Stimulated activated naive CD4-positive, alpha-beta T cell (primary cell): ENCODE results near the gene TMEM11.
"Not testable (repeated sequence)": the region's sequence is repeated elsewhere in the genome, so short reads cannot be mapped to it uniquely, and the experiment has no call there.

ENCODE experiments used
- DNase-seq, 6 experiments: peaks; one replicate each; lab custom pipeline; 2025; lab: John Stamatoyannopoulos, UW

The TMEM11 gene

DNA sequence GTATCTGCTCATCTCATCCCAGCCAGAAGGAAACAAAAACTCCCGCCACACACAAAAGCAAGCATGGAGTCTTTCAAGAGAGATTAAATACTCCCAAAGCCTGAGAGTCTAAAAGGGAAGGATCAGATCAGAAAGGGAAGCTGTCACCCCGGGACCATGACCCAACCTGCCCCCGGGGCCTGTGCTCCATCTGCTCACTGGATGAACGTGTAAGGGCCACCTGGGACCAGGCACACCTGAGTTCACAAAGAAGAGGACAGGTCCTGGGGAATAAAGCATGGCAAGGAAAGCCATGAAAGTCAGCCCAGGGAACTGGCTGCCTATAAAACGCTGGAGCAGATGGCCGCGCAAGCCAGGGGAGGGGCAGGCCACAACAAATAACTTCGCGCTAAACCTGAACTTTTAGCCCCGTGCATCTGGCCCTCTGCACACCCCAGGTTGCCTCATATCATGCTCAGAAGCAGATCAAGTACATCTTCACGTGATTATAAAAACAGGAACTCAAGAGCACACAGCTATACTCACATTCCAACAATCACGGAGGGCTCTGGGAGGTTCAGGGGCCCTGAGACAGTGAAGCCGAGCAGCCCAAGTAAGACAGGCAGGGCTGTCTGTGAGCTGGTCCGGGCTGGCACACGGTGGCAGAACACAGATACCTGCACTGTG, 3.4 kb downstream of the TMEM11 start:
- no peak for DNase-seq

DNA sequence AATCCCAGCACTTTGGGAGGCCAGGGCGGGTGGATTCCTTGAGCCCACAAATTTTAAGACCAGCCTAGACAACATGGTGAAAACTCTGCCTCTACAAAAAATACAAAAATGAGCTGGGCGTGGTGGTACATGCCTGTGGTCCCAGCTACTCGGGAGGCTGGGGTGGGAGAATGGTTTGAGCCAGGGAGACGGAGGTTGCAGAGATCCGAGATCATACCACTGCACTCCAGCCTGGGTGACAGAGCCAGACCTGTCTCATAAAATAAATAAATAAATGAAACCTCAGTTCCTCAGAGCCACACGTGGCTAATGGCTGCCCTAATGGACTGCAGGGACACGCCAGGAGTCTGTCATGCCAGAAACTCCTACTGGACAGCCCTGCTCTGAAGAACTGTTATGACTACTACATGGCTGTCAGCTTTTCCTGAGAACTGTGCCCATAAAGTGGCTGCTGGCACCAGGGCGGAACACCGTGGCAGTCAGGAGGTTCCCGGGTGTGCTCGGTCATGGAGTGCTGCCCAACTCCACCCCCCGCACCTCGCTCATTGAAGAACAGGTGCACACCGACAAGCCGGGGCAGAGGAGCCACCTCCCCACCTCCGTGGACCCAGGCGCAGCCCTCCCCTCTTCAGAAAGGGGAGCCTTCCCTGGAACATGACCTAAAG, 4.3 kb downstream of the TMEM11 start:
- no peak for DNase-seq

DNA sequence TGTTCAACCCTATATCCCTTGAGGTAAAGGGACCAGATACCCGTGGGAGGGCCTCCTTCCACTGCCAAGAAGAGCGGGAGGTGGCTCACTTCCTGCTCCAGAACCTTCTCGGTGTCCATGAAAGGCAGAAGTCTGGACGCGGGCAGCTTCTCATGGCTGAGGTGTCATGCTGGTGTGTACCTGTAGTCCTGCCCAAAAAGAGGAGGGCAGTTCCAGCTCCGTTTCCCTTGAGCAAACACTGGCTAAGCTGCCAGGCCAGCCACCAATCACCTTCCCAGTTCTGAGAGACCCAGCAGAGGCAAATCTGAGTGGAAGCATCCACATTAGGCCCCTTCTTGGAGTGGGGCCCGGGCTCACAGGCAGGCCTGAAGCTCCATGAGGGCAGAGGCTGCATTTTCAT, 5.6 kb downstream of the TMEM11 start:
- DNase-seq = no peak

DNA sequence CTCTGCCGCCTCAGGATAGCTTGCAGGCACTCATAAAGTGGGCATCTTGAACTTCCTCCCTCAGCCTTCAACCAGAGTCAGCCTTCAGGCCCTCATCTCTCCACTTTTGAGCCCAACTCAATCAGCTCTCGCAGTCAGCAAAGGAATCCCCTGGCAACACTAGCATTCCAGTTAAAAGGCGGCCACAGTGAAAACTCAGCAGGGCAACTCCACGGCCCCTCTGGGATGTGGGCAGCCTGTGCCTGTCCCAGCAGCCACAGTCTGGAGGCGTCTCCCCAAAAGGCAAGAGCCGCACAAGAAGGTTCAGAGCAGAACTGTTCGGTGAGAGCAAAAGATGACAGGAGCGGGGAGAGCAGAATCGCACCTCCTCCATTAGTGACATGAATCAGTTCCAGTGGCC, 9.0 kb downstream of the TMEM11 start:
- no peak for DNase-seq

DNA sequence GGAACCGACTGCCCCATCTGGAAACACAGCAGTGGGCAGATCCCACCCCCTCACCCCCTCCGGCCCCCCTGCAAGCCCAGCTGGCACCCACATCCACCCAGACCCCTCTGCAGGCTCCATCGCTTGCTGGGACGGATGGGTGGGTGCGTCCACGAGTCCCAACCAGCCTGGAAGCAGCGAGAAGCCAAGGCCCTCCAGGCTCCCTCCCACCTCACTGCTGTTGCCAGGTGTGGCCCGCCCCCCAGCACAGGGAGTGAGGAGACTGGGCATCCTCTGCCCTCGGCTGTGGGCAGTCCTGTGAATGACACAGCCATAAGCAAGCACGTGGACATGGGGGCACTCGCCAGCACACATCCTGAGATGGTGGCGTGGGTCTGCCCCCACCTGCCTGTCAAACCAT, 11.4 kb downstream of the TMEM11 start:
- no peak for DNase-seq

DNA sequence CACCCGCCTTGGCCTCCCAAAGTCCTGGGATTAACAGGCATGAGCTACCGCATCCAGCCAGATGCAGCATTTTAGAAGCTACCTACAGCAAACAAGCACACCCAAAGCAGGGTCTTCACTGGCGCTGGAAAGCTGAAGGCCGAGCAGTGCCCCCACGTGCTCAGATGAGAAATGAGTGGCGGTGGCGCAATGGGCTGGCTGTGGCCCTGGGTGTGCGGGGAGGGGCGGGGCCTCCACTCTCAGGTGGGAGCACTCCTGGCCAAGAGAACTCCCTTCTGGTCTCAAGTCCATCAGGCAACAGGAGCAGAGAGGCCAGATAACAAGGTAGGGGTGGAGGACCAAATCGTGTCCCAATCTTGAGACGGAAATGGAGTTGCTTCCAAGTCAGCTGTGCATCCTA, 12.1 kb downstream of the TMEM11 start:
- no peak for DNase-seq

DNA sequence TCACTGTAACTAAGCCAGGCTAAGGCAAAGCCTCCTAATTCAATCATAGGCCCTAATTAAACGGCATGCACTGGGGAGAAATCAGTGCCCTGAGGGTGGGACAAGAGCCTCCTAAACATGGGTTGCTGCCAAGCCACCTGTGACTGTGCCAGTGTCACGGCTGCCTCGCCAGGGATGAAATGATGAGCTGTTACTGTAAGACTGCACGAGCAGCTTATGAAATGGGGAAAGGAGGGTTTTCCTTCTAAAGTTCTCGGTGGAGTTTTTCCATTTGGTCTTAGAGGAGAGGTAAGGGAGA, 12.7 kb downstream of the TMEM11 start:
- DNase-seq = no peak

DNA sequence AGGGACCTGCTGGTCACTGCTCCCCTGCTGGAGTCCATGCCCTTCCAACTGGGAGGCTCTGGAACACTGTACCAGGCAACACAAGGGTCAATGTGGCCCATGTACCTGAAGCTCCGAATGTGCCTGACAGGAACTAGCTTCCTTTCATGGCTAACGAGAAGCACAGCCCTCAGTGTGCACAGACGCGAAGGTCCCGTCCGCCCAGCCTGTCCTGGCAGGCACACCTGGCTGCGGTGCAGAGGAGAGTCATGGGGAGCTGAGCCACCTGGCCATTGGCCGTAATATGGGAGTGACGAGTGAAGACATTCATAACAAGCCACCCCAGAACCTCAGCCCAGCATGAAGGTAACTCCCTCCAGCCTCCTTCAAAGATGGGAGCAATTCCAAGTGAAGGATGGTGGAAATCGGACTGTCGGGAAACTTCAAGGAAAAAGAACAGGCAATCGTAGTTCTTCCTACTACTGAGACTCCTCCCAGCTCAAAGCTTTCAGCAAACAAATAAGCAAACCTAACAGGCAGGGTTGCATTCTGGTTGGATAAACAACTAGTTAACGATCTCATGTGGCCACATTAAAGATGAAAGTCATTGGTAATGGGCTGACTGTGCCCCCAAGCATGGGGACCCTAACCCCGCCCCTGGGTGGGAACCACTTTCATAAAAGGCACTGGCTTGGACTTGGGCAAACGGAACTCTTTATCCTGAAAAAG, 13.2 kb downstream of the TMEM11 start:
- no peak for DNase-seq

DNA sequence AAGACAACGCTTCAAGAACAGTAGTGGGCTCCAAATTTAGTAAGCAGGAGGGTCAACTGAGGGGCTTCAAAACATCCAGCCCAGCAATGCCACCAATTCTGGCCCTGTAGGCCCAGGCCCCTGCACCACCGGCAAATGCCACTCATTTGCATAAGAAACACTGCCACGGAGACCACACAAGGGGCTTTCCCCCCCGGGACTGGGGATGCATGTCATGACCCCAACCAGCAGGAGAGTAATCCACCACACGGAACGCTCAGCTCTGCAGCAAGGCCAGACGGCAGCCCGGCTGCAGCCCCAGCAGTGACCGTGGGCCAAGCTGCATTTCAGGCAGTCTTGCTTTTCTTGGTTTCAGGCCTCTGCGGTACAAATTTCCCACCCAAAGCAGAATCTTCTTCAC, 14.1 kb downstream of the TMEM11 start:
- no peak for DNase-seq

DNA sequence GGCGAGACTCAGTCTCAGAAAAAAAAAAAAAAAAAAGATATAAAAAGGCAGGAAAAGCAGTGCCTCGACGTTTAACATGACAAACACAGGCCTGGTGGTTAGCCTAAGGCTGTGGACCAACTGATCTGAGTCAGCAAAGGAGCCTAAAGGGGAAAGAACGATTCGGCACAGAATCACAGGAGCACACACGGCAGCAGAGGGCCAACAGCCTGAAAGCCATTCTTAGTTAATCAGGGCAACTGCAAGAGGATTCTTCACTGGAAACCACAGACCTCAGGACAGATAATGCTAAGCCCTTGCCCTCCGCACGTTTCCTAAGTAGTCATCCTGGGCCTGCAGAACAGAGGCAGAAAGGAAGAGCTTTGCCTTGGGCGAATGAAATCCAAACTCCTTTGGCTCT, 14.7 kb downstream of the TMEM11 start:
- no peak for DNase-seq

DNA sequence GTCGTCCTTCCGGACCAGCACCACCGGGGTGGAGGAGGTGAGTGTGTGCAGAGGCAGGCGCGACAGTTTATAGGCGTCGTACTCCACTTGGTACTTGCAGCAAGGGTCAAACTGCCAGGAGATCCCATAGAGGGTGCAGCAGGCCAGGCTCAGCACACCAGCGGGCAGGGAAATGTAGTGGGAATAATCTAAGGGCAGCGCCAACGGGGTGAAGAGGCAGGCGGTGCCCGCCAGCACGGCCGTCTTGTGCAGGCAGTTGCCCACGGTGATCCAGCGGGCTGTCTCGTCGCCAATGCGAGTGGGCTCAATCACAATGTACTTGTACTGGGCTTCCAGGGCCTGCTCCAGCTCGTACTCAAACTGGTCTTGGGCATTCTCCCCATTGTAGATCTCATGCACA, 15.6 kb downstream of the TMEM11 start:
- DNase-seq = no peak

DNA sequence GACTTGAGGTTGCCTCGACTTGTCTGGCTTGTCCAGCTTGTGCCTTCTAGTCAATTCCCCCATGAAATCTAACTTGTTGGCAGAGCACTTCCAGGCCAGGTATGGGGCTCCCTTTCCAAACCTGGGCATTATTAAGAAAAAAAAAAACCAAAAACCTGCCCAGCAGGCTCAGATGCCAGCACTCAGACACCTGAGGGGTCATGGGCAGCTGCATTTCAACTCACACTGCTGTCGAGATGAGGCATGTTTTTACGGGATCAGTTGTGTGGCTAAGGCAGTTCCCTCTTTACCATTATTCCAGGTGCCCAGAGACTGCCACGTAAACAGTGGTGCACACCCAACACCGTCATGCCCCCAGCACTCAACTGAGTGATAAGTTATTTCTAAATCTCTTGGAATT, 17.8 kb downstream of the TMEM11 start:
- no peak for DNase-seq

DNA sequence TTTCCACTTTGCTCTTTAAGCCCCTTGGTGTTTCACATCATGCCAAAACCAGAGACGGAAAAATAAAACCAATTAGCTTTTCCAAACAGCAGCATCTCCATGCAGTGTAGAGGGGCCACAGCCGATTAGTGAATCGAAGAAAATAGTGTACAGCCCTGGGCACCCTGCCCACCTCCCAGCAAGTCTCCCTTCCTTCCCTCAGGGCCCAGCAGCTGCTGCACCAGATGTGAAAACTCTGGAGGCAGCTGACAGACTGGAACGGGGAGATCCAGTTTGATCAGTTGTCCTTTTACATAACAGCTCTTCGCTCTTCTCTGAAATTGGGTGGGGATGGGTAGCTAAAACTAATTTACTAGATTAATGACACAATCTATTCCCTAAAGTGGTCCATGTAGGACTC, 19.3 kb downstream of the TMEM11 start:
- no peak for DNase-seq

DNA sequence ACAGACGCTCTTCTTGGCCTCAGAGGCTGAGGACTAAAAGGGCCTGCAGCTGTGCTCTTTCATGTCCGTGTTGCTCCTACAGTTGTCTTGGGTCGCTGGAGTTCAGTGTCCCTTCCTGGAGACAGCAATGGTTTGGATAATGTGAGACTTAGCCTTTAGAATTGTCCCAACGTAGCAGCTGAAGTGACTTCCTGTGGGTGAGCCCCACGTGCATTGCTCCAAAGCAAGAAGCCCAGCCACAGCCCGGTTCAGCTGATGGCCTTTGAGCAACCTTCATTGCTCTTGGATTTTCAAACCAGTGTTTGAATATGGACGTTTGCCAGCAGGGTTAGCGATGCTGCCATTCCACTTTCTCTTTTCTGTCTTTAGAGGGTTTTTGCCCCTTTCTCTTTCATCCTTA, 19.7 kb downstream of the TMEM11 start:
- no peak for DNase-seq

DNA sequence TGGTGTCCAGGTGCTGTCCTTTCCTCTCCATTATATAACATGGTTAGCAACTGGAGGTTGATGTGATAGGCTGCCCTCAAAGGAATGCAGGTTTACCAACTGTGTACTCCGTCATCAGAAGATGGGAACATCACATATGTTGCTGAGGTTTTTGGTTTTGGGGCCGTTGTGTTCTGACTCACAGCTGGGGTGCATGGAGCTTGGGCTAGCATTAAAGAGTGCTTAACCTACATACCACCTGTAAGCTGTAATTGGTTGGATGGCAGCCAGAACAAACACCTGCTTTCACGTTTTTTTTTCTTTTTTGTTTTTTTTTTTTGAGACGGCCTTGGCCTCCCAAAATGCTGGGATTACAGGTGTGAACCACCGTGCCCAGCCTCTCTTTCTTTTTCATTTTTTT, 20.9 kb downstream of the TMEM11 start:
- no peak for DNase-seq

DNA sequence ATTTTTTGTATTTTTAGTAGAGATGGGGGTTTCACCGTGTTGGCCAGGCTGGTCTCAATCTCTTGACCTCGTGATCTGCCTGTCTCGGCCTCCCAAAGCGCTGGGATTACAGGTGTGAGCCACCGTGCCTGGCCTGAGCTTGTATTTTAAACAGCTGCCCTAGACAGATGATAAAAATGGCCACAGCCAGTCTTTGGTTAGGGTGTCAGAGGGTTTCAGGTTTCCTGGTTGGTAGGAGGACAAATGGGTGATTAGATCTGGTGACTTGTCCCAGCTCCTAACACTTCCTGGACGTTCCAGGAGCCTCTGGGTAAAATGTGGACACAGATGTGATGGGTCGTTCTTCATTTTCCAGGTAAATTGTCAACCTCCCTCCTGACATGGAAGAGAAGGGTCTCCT, 21.5 kb downstream of the TMEM11 start:
- DNase-seq = not testable (repeated sequence)

DNA sequence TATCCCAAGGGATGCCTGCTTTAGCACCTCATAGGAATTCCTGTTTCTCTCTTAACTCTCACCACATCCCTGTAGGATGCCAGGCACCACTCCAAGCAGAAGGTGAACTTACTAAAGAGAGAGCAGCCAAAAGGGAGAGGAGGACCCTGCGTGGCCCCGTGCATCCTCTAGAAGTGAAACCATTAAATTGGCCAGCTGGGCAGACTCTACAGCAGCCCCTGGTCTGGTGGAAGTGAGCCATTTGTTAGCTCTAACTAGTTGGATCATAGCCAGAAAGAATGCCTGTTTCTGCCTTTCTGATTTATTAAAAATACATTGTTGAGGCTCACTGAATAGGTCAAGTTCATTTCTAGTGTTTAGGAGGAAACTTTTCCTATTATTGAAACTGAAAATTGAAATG, 22.3 kb downstream of the TMEM11 start:
- DNase-seq = no peak

DNA sequence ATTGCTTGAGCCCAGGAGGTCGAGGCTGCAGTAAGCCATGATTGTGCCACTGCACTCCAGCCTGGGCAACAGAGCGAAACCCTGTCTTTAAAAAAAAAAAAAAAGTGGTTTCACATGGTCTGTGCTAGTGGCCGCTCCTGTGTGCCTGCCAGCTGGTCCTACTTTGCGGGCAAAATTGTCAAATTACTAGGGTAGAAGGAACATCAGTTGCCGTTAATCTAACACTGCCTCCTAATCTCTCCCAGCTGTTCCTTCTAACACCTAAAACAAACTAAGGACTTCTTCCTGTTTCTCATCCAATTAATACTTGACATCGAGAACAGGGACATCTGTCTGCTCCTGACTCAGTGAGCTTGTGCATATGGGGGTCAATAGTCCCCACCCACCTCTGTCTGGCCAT, 23.9 kb downstream of the TMEM11 start:
- no peak for DNase-seq

DNA sequence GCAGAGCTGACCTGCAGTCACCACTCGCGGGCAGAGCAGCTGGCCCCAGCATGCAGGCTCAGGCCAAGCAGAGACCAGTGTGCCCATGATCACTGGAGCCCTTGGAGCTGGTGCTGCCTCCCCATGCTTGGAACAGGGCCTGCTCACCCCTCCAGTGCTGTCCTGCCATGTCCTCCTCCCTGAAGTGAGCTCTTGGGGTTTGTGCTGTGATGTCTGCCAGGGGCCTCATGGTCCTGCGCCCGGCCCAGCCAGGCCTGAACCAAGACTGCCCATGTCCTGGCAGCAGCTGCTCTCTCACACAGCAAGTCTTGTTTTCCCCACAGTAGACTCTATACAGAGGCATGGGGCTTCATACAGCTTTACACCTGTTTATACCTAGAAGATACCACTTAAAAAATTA, 24.6 kb downstream of the TMEM11 start:
- no peak for DNase-seq

DNA sequence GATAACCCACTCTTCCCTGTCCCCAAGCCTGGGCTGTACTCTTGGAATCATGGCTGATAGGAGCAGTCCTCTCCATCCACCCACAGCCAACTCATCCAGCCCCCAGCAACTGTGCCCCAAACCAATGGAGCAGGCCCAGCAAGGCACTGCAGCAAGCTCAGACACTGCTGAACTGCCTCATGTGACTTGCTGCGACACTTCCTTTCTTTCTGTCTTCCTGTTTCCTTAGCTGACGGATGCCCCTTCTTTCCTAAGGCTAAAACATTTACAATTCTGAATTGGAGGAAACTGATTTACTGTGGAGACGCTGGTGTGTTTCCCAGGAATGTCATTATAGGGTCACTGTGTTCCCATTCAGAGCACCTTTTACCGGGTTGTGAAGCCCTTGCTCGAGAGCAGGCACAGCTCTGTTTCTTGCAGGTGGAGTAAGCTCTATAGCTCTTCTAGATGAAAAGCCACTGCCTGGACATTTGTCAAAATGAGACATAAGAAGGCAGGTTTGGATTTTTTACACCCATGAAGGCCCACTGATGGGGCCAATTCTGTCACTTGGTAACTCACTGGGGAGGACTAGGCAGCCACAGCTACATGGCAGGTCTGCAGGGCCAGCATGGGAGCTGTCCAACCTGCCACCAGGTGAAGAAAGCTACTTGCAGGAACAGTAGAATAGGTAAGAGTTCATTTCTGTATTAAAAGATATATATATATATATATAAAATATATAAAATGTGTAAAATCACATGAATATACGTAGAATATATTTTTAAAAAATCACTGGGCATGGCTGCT, 27.4 kb downstream of the TMEM11 start:
- no peak for DNase-seq

DNA sequence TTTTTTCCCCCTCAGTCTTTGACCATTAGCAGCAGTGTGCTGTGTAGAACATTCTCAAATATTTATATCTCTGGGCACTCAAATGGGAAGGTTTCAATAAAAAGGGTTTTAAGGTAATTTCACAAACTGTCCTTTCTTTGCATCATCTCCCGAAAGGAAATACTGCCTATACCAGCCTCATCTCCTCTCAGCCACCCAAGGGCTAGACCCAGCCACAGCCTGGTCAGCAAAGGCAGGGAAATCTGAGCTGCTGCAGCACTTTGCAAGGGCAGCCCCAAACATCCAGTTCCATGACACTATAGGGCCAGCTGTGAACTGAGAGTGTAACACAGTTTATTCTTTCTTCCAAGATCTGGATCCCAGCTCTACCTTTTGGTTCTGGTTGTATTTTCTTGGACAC, 28.9 kb downstream of the TMEM11 start:
- no peak for DNase-seq

DNA sequence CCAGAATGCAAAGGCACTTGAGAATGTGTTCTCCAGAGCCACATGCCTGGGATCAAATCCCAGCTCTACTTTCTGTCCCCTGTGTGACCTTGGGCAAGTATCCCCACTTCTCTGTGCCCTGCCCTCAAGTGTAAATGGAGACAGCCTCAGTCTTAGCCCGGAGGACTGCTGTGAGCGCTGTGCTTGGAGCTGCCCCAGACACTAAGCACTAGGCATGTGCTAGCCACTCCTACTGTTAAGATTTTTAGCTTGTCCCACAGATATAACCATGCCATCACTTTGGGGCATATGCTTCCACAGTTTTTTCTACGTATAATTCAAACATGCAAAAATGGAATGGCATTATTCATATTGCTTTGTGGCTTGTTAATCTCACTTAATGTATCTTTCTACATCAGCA, 29.4 kb downstream of the TMEM11 start:
- DNase-seq = no peak

DNA sequence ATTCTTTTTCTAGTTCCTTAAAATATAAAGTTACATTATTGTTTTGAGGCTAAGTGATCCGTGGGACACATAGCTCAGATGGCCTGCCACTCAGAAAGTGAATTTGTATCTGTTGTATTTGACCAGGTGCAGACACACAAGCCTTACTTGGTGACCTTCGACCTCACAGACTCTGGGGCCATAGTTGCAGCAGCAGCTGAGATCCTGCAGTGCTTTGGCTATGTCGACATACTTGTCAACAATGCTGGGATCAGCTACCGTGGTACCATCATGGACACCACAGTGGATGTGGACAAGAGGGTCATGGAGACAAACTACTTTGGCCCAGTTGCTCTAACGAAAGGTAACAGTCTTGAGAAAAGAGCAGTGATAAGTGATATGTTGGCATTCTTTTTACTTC, 30.5 kb downstream of the TMEM11 start:
- no peak for DNase-seq
